DOHH2 (cell line): ENCODE results near the gene ZNF532.

ENCODE experiments used
- EZH2phosphoT487 ChIP-seq: fragments of 200-600 bp; sonication (generic); IDR thresholded peaks from 2 replicates; pipeline ENCODE4 v1.6.1; 2017; ENCODE audit warnings: borderline replicate concordance, mild to moderate bottlenecking, antibody characterized with exemption, low read length, moderate library complexity, mixed read lengths
- TF ChIP-seq, protein P1 (sequence below): fragments of 200-600 bp; sonication (generic); IDR thresholded peaks from one replicate; pipeline ENCODE4 v1.5.1; 2014; ENCODE audit warnings: antibody characterized with exemption, mild to moderate bottlenecking, low read depth, low read length; ENCODE audit not compliant: poor library complexity, severe bottlenecking

DNA sequence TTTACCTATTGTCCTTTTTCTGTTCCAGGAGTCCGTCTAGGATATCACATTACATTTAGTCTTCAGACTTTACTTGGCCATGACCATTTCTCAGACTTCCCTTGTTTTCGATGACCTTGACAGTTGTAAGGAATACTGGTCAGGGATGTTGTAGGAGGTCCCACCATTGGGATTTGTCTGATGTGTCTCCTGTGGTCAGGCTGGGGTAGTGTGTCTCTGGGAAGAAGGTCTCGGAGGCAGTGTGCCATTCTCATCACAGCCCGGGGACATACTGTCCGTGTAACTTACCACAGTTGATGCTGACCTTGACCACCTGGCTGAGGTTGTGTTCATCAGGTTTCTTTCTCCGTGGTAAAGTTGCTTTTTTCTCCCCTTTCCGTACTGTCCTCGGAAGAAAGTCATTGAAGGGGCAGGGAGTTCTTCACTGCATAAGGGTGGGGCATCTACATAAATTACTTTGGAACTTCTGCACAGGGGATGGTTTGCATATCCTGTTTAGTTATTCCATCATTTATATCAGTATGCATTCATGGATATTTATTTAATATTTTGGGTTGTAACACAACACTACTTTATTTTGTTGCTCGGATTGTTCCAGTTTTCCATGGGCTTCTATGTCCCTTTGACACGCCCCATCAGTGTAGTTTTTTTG is 41.2 kb downstream of the ZNF532 start:
- TF ChIP-seq, protein P1, sequence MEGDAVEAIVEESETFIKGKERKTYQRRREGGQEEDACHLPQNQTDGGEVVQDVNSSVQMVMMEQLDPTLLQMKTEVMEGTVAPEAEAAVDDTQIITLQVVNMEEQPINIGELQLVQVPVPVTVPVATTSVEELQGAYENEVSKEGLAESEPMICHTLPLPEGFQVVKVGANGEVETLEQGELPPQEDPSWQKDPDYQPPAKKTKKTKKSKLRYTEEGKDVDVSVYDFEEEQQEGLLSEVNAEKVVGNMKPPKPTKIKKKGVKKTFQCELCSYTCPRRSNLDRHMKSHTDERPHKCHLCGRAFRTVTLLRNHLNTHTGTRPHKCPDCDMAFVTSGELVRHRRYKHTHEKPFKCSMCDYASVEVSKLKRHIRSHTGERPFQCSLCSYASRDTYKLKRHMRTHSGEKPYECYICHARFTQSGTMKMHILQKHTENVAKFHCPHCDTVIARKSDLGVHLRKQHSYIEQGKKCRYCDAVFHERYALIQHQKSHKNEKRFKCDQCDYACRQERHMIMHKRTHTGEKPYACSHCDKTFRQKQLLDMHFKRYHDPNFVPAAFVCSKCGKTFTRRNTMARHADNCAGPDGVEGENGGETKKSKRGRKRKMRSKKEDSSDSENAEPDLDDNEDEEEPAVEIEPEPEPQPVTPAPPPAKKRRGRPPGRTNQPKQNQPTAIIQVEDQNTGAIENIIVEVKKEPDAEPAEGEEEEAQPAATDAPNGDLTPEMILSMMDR: no peak
- no peak for TF ChIP-seq EZH2phosphoT487
